ENCODE measurements around the gene ANTXR1. TPM values are rescaled to one million over a fixed set of nuclear protein-coding genes. Genes with fewer than 3 reads are reported as not detected.

ANTXR1 gene
- total RNA-seq, 2 donors from 2014 or later, result 38.4 to 39.9 TPM

Small RNA genes lying within 50 kb of the gene (microRNA-seq; reads per million reads assigned to microRNA genes)
- 0.81 to 1.6 reads per million in 2 donors for gene MIR3126

Other genes starting within 250 kb of the ANTXR1 start
- 10 to 100 TPM in 1 of 2 donors, under 1 TPM in 1; 0.27 to 36.7 TPM for gene BMP10, start 141.8 kb upstream of the ANTXR1 start, total RNA-seq
- gene GKN2, start 60.3 kb upstream of the ANTXR1 start, total RNA-seq, result not detected
- gene GKN1, start 38.5 kb upstream of the ANTXR1 start, total RNA-seq, result not detected

All from left cardiac atrium (tissue), 2 donors.